Cortex of kidney (tissue), 1 donor: Measurements from ENCODE around the gene CFAP221.

Experiments used
- DNase-seq: peaks from one replicate; lab custom pipeline; 2025; lab: John Stamatoyannopoulos, UW

CFAP221 gene

DNA sequence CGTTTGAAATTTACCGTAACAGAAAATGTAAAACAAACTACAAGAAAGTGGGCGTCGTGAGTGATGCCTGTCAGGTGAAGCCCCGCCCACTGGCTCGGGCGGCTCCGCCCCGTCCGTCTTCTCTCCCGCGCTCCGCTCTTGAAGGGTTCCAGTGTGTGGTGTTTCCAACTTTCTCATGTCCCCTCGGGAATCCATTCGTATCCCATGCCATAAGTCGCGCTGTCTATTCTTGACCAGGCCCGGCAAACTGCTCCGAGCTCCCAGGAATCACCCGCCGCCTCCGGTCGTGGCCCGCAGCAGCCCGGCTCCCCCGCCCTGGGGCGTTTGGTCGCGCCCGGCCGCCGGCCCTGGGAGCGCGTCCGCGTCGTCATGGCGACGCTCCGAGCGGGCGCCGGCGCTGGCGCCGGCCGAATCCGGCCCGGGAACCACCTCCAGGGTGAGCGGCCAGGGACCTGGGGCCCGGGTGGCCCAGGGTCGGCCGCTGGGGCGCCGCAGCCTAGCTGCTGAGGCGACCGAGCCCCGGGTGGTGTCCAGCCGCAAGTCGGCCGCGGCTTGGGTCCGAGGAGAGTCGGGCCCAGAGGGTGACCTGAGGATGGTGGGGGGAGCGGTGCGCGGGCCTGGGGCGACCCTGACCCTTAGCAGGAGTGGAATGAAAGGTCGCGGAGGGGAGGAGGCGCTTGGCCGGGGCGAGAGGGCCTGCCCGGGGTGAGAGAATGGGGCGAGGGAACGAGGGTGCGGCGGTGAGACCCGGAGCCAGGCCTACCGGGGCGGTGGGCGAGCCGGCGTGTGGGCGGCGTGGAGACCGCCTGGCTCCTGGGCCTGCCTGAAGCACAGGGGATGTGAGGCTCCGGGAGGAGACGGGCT lies at the start of gene CFAP221:
Gene CFAP221 (plus strand): TSS at position 375 of the 864 bp plus-strand sequence. CDS start 1,683 bp downstream, outside the sequence.
- DNase-seq, result peak; percentile 29

DNA sequence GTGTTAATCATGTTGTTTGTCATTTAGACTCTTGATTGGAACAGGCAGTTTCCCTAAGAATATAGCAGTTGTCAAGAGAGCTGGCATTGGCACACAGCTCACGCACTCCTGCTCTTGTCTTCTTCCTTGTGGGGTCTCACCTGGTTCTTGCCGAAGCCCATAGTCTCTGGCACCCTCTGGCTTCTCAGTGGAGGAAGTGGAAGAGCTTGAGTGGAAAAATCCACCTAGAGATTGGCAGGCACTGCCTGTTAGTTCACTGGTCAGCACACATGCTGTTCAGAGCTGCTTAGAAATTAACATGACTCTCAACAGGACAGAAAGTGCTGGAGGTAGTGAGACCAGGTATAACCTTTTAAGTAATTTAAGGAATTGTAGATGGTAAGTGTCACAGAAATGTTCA lies 48.3 kb upstream of the CFAP221 start:
- no peak for DNase-seq

DNA sequence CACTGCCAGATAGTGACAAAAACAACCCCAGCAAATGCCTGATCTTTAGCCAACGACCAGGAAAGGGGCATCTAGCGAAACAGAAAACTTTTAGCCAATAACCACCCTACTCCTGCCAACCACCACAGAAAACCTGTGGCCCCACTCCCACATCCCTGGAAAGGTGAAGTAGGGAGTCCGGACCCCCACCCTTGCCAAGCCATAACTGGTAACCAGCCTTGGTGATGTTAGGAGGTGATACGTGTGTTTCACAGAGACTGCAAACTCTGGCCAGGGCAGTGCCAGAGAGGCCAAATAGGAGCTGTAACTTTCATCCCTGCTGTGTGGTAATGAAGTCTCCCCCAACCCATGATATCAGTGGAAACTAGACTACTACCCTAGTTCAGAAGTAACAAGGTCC lies 47.6 kb upstream of the CFAP221 start:
- DNase-seq, result no peak

DNA sequence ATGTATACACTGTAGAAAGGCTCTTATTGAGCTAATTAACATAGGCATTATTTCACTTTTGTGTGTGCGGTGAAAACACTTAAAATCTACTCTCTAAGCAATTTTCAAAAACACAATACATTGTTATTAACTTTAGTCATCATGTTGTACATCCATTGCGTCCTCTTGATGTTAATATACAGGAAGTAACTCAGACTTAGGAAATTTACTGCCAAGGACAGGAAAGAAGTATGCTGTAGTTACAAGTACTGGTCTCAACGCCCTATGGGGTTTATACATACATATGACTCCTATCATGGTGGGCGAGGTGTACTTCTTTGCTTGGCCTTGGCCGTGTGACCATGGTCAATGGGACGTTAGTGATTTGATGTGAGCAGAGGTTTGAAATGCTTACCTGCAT lies 35.5 kb upstream of the CFAP221 start:
- DNase-seq, result no peak

DNA sequence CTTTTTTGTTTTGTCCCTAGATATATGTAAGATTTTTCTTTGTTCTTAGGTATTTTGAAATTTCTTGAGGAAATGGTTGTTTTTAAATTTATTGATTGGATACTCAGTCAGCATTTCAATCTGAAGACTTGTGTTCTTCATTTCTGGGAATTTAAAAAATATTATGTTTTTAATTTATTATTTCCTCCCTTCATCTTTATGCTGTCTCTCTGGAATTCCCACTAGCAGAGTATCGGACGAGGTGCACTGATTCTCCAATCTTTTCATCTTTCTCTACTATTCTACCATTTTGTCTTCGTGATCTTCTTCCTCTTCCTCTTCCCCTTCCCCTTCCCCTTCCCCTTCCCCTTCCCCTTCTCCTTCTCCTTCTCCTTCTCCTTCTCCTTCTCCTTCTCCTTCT lies 32.3 kb upstream of the CFAP221 start:
- no peak for DNase-seq

DNA sequence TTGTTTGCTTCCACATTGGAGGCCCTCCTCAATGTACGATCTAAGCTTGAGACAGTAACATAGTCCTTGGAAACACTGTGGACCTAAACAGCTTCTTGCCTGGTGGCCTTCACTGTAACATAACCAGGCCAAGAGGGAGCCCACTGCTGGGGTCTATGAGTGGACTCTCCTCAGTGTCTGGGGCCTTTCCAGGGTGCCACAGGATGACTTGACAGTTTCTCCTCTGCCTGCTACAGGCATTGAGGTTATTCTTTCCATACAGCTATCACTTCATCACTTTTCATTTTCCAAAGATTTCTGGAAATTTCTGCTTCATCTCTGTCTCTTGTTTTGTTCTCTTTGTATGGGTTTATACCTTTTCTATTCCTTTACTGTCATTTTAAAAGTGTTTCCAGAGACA lies 31.3 kb upstream of the CFAP221 start:
- no peak for DNase-seq

DNA sequence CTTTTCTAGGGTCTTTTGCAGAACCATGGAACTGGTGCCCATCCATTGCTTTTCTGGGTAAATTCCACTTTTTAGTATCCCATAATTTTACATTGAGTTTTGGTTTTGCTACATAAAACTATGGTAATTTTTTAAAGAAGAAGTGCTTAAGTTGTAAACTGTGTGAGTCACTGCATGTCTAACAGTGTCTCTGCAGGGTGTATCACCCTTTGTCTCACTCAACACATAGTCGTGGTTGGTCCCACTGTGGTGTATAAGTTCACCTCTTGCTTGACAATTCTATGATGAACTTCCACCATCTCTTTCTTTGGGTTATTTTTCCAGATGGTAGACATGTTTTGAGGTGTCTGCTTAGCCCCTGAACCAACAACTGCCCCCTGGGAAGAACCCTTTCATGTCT lies 30.4 kb upstream of the CFAP221 start:
- DNase-seq, result no peak

DNA sequence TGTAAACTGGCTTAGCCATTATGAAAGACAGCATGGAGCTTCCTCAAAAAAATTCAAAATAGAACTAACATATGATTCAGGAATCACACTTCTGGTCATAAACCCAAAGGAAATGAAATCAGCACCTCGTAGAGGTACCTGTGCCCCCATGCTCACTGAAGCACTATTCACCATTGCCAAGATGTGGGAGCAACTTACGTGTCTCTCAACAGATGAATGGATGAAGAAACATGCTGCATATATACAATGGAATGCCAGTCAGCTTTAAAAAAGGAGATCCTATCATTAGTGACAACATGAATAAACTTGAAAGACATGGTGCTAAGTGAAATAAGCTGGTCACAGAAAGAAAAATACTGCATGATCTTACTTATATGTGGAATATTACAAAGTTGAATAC lies 28.1 kb upstream of the CFAP221 start:
- no peak for DNase-seq

DNA sequence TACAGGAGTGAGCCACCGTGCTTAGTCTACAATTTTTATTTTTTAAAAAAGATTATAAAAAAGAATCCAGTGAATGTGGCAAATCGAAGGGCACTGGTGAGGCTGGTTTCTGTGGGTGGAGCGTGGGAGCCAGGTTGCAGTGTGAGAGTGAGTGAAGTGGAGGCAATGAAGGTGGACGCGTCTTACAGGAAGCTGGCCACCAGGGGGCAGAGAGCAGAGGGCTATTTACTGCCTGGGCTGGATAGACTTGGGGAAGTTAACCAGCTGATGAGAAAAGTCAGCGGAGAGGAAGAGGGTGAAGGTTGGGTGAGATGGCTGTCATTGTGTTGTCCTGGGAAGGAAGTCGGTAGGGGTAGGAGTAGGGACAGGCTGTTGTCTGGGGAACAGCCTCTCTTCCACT lies 26.8 kb upstream of the CFAP221 start:
- no peak for DNase-seq

DNA sequence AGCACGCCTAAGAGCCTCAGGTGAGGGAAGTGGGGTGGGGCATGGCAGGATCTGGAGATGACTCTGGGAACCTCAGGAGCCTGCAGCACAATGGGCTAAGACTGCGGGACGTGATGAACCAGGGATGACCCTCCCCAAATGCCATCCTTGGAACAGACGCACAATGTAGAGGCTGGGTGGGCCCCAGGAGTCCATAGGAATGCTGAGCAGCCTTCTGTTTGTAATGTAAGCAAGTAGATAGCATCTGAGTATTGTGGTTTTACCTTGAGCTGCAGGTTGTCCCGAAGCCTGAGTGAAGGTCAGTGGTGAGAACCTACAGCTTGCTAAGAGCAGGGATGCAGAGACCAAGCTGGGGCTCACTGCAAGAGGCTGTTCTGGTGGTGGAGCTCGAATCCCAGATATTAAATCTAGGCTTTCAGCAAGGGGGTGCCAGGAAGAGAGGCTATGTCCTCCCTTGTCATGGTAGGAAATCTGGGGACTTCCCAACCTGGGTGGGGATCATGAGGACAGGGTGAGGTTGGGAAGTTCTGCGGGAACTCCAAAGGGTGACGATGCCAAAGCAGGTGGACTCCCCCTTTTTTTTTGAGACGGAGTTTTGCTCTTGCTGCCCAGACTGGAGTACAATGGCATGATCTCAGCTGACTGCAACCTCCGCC lies 25.7 kb upstream of the CFAP221 start:
- DNase-seq, result no peak

DNA sequence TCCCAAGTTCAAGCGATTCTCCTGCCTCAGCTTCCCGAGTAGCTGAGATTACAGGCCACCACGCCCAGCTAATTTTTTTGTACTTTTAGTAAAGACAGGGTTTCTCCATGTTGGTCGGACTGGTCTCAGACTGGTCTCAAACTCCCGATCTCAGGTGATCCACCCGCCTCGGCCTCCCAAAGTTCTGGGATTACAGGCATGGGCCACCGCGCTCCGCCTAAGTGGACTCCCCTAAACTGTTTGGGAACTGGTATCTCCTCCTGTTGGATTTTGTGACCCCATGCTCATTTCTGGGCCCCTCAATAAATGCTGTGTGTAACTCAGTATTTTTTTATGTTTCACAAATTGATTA lies 25.2 kb upstream of the CFAP221 start:
- no peak for DNase-seq

DNA sequence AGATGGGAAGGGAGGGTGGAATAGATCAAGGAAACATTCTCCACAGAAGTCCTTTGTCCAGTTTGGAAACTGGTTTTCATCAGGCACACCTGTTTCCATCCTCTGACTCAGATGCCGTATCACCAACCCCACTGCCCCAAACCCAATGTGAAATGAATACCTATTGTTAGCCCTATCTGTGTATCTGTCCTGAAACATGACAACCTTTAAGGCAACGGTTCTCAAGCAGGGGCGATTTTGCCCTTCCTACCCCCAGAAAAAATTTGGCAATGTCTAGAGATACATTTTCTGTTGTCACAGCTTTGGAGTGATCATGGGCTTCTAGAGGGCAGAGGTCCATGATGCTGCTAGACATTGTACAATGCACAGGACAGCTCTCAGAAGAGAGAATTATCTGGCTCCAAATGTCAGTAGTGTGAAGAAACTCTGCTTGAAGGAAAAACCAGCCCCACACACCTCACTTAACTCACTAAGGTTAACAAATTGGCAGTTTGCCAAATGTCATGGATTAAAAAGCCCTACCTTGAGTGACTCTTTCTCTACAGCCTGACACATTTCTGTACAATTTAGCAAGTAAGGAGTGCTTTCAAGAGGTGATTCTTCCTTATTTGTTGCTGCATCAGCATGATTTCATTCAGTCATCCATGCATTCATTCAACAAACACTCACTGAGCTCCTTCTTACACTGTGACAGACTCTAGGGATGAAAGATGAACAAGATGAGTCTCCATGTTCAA lies 23.4 kb upstream of the CFAP221 start:
- no peak for DNase-seq

DNA sequence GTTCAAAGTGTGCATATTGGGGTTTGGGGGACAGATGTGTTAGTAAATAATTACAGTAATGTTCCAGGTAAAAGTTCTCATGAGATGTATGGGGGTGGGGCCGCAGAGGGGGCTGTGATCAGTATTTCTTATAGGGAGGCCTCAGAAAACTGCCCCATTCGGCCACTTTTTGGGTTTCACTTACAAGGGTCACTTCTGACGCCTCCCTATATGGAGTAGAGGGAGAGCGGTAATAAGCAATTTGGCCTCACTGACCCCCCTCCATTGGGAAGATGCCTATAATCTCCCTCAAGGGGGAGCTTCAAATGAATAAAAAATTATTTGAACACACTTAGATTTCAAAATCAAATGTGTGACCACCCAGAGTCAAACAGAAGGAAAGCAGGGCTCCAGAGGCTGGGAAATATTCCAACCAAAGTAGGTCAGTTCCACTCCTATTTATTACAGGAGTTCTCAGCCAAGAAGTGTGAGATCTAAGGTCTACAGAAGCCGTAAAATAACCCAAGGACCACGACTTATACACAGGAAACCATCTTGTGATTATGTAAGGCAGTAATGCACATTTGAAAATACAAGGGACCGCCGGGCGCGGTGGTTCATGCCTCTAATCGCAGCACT lies 22.7 kb upstream of the CFAP221 start:
- no peak for DNase-seq

DNA sequence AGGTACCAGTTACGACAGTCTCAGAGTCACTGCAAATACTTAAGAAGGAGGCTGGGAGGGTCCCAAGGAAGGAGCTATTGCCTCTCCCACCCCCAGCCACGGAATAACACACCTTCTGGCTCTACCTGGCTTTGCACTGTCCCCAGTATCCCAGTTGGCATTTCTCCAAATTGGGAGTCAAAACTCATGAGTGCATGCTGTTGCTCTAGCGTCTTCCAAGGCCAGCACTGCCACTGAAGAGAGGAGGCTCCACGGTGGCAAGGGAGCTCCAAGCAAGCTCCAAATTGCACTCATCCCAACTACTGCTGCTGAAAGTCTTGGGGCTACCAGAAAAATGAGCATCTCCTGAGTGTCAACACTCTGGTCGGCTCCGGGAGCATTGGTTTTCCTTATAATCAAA lies 21.6 kb upstream of the CFAP221 start:
- no peak for DNase-seq

DNA sequence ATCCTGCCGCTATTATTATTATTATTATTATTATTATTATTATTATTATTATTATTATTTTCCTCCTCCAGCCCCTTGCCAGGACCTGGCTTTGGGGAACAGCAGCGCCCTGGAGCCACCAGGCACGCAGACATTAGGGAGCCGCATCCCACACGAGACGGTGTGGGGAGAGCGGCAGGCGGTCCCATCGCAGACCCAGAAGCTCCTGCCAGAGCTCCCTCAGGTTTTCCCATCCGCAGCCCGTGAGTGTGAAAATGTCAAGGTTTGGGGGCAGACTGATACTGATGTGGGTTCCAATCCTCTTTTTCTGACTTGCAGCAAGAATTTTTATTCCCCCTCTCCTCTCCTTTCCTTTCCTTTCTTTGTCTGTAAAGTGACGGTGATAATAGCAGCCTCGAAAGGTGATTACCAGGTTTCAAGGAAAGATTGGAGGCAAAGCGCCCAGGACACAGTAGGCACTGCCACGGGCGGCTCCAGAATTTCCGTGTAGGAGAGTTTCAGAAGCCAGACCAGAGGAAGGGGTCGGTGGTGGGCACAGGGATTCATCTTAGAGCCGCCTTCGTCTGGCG lies 20.8 kb upstream of the CFAP221 start:
- no peak for DNase-seq

DNA sequence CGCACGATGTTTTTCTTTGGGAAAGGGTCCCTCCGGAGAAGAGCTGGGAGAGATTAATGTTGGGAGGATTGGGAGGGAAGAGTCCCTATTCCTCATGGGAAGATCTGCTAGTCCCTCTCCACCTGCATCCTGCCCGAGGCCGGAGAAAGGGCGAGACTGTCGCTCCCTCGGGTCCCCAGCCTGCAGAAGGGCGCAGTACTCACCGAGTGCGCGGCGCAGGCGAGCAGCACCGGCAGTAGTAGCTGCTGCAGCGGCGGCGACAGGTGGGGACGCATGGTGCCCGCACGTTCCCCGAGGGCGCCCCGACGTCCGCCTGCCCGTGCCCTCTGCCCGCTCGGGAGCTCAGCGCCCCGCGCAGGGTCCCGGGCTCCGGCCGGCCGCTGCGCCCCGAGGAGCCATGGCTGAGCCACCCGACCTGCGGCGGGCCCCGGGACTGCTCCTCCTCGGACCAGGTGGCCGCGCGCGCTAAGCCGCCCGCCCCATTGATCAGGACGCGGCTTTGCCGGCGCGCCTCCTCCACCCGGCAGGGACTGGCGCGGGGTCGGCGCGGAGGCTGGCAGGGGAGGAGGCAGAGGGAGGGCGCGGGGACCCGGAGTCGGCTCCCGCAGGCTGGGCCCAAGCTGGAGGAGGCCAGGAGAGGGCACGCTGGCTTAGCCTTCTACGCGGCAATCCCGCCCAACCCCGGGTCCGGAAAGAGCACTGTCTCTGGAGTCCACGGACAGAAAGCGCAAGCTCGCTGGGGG lies 20.1 kb upstream of the CFAP221 start, which contains the start of gene SCTR:
Gene SCTR (minus strand): TSS at position 532 of the 743 bp plus-strand sequence. CDS start 257 bp downstream, at position 275.
- no peak for DNase-seq

DNA sequence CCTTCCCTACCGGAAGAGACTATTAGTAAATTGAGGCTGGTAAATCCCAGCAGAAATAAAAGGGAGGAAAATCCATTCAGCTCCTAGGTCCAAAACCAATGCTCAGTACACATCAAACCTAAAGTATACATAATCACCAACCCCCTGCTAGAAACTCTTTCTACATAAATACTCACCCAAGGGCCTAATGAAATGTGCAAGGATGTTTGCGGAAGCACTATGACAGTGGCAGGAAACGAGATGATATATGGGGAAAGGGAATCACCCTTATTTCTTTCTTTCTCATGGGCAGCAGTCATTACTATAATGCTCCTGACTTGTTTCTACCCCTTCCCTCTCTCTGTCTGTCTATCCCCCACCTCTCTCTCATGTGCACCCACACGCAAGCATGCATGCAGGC lies 18.6 kb upstream of the CFAP221 start:
- DNase-seq, result no peak

DNA sequence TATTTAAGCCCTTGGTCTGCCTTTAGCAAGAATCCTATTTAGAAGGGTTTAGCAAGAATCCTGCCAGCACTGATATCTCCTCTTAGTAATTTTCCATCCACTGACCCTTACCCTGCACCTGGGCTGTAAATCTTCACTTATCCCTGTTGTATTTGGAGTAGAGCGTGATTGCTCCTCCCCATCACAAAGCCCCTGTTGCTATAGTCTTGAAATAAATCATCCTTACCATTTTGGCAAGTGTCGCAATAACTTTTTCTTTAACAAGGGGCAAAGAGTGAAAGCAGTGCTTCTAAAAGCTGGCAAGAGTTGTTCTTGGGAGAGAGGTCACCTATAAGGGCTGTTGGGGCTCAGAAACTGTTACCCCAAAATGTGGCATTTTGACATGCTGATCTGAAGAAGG lies 16.2 kb upstream of the CFAP221 start:
- no peak for DNase-seq

DNA sequence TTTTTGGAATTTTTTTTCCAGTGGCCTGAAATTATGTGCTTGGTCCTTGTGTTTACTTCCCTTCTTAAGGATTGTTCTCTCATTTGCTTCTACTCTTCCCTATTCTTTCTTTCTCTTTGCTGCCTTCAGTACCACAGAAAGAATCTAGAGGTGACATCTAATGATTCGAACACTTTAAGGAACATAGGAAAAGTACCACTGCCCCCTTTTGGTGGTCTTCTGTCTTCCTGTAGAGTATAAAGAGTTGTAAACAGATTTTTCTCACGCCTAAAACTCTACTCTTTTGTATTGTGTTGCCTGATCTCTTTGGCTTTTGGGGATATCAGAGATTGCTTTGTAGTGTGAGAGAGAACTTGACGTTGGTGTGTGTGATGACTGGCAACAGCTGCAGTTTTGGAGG lies 13.0 kb upstream of the CFAP221 start:
- no peak for DNase-seq

DNA sequence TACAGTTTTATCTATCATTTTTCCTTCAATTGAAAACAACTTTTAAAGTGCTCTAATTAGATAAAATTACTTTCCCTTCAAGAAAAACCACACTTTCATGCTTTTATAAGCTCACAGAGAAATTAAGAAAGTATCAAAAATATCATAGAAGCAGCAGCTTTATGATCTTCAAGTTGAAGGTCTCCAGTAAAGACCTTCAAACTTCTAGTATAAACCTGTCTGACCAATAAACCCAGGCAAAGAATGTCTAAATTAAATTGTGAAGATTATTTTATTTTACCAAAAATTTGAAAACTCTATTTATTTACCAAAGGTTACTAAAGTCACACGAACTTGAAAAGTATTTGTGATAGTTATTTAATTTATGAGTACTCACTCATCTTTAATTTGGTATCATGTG lies 10.7 kb upstream of the CFAP221 start:
- no peak for DNase-seq

DNA sequence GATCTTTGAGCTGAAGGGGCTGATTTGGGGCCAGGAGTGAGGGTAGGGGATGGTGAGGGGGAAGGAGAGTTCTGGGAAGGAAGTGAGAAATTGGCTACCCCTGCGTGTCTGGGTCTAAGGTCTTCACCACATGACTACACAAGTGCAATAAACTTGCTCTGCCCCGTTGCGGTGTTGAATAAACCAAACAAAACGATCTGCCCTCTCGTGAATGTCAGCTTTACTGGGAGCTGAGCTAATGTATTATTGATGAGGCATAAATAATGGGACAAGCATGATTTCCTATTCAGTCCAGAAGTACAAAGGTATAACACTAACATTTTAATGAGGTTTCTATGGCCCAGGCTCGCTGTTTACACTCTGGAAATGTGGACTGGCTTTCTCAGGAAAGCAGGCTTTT lies 8.0 kb upstream of the CFAP221 start:
- DNase-seq, result no peak
